Adrenal gland (tissue), 19 donors: ENCODE results near the gene CA5A. TPM values are rescaled to one million over a fixed set of nuclear protein-coding genes. Genes with fewer than 3 reads are reported as not detected.
"Not testable (repeated sequence)": the region's sequence is repeated elsewhere in the genome, so short reads cannot be mapped to it uniquely, and the experiment has no call there.

Experiments used
- DNase-seq, 7 donors: peaks; one replicate each; pipeline ENCODE4 v3.0.0-alpha.2; 2019 to 2020
- H3K27ac ChIP-seq, 5 donors: fragments of 200-600 bp; sonication (generic) in 4 of 5; 1 replicate in 3 of 5; 2 replicates in 2 of 5; pipeline versions ENCODE4 v1.5.1 to v1.8.0; 2016 to 2020; ENCODE audit warnings: mild to moderate bottlenecking in 1 of 5
- H3K27me3 ChIP-seq: fragments of 200-600 bp; 2 replicates; pipeline ENCODE4 v1.8.0; 2021
- H3K36me3 ChIP-seq, 2 donors: fragments of 200-600 bp; replicated peaks in 1 of 2; 1 replicate in 1 of 2; 2 replicates in 1 of 2; pipeline versions ENCODE4 v1.5.1 to v1.8.0; 2018 to 2022
- H3K4me1 ChIP-seq, 2 donors: fragments of 200-600 bp; replicated peaks in 1 of 2; 1 replicate in 1 of 2; 2 replicates in 1 of 2; pipeline versions ENCODE4 v1.5.1 to v1.8.0; 2018 to 2021
- H3K4me3 ChIP-seq, 4 donors: fragments of 200-600 bp; sonication (generic) in 3 of 4; one replicate each; pipeline ENCODE4 v1.5.1; 2016 to 2018
- H3K9me3 ChIP-seq, 3 donors: fragments of 200-600 bp; sonication (generic) in 1 of 3; replicated peaks in 1 of 3; 1 replicate in 2 of 3; 2 replicates in 1 of 3; pipeline versions ENCODE4 v1.5.1 to v1.8.0; 2016 to 2021
- CTCF ChIP-seq, 6 experiments: fragments of 450-650 bp in 4 of 6; fragments of 200-600 bp in 2 of 6; sonication (generic) in 1 of 6; IDR thresholded peaks; 1 replicate in 5 of 6; 2 replicates in 1 of 6; pipeline versions ENCODE4 v1.5.1 to v1.8.0; 2016 to 2021; ENCODE audit warnings: antibody characterized with exemption in 6 of 6, mild to moderate bottlenecking in 2 of 6, moderate library complexity in 1 of 6
- POLR2A ChIP-seq, 2 donors: fragments of 450-650 bp; IDR thresholded peaks; one replicate each; pipeline ENCODE4 v1.6.1; 2017; ENCODE audit warnings: antibody characterized with exemption in 2 of 2, mild to moderate bottlenecking in 2 of 2, moderate library complexity in 1 of 2
- WGBS, 4 donors: extraction: QIAGEN DNeasy Blood & Tissue Kit in 2 of 4; methylation state at CpG; one replicate each; pipeline versions ENCODE4 v1.1.5 to v1.1.7; 2013 to 2017; 5-methylcytosine and 5-hydroxymethylcytosine counted together
- intact Hi-C, 2 donors: fragments of 100-400 bp; cut with DNase I; formaldehyde crosslinking; loops; one replicate each; pipeline versions ENCODE4 v1.14.1 to v1.15.0; 2022 to 2023
- long read RNA-seq, 10 donors: library from polyadenylated mRNA in 3 of 10; unstranded in 2 of 10; stranded (forward) in 1 of 10; transcript quantifications; one replicate each; pipeline ENCODE4 v2.0.0 and lab custom pipeline, GENCODE V29; 2021 to 2026
- polyA plus RNA-seq, 3 donors: library from polyadenylated mRNA; stranded (reverse); fragments of 200-250 nt in 2 of 3; fragments of 350-450 nt in 1 of 3; fragmentation: Illumina TruSeq in 1 of 3; extraction: RNeasy Lipid Tissue Mini Kit (QIAGEN cat#74804) in 1 of 3; gene quantifications; one replicate each; pipeline ENCODE4 v1.2.3, GENCODE V29; 2013 to 2014
- total RNA-seq, 9 donors: library from RNA; depleted of rRNA in 4 of 9; stranded (reverse); fragments of >200 nt in 4 of 9; fragments of 120-200 nt in 1 of 9; fragmentation: NEBNext Ultra II Directional in 1 of 9; extraction: Animal tissue kit (Norgen Biotek cat#: 25700) in 1 of 9; gene quantifications; one replicate each; pipeline versions ENCODE4 v1.1.0 to v1.2.4, GENCODE V29; 2013 to 2023
- donor health status: healthy with polysubstance abuse.
- donor health status: Bipolar disorder and iron deficiency.
- donor health status: DM: yes; HTN: yes; CAD: no.
- donor health status: DM: no; HTN: no; CAD: no.
- donor health status: DM: no; HTN: no; CAD: no.
- donor health status: DM: yes; HTN: yes; CAD: no.

Gene CA5A
- total RNA-seq: under 1 TPM in 2 of 9 donors, not detected in 7; 0.17 to 0.56 TPM
- not detected for polyA plus RNA-seq
- long read RNA-seq, donor 1, partial matches to known transcripts: 0 of 1 reads
- long read RNA-seq, donor 1, other reads (novel, unspliced or antisense): 0 of 1 reads
- long read RNA-seq, donor 2: 0 reads
- long read RNA-seq, donor 3: 0 reads
- long read RNA-seq, donor 4: 0 reads
- long read RNA-seq, donor 5: 0 reads
- long read RNA-seq, donor 6: 0 reads
- long read RNA-seq, donor 7: 0 reads
- long read RNA-seq, donor 8, partial matches to known transcripts: 0 of 1 reads
- long read RNA-seq, donor 8, other reads (novel, unspliced or antisense): 0 of 1 reads
- long read RNA-seq, donor 9: 0 reads
- long read RNA-seq, donor 10: 0 reads

- H3K9me3 ChIP-seq: no peaks in the 10 kb centered on the region
- no peak within 1 kb of the TSS for H3K4me3 ChIP-seq
- H3K36me3 ChIP-seq: no peaks in the 10 kb centered on the region
- TF ChIP-seq CTCF (IDR thresholded peaks at IDR 0.05): no peak
- no peak for TF ChIP-seq POLR2A (IDR thresholded peaks at IDR 0.05)
- intact Hi-C loops: no loop called here
- no peaks in the 10 kb centered on the region for H3K4me1 ChIP-seq
- H3K27ac ChIP-seq: no peak within 1 kb of the TSS
- 86 to 95% (median 89%) methylated on average over 15 of the region's 15 CpGs for WGBS, 4 donors
- no peak for DNase-seq
- H3K27me3 ChIP-seq: no peaks in the 10 kb centered on the region
Measured at GRCh38 chr16:87936375-87937230, at the start of gene CA5A. Gene CA5A (minus strand): TSS chr16:87936529. CDS start chr16:87936450, 79 bp downstream.

DNA sequence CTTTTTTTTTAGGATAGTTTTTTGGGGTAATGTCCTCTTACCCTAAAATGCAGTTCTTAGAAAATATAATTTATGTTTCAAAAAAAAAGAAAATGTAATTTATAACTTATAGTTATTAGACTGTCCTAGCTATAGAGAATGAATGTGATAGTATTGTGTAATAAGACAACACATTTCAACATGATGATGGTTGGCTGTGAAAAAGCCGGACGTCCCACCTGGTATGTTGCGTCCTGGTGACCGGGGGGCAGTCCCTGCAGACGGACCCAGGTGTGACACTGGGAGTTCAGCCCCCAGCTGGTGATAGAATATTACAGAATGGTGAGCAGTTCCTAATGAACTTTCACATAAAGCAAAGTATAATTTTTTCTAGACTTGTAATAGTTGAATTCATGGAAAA lies 49.2 kb upstream of the CA5A start:
- H3K4me1 ChIP-seq, H3K27me3 ChIP-seq, H3K4me3 ChIP-seq, H3K9me3 ChIP-seq, intact Hi-C loops: not testable (repeated sequence)
- 86 to 93% (median 89%) methylated on average over 5 of the region's 5 CpGs for WGBS, 4 donors
- Histone ChIP-seq H3K27ac (peak overlapping the region in 1 of 5 donors; percentile 63), H3K36me3 (peaks cover 0 to 29% of the 10 kb centered on the region in 2 donors)
- peak in 2 of 7 donors; percentile 11 to 35 for DNase-seq

DNA sequence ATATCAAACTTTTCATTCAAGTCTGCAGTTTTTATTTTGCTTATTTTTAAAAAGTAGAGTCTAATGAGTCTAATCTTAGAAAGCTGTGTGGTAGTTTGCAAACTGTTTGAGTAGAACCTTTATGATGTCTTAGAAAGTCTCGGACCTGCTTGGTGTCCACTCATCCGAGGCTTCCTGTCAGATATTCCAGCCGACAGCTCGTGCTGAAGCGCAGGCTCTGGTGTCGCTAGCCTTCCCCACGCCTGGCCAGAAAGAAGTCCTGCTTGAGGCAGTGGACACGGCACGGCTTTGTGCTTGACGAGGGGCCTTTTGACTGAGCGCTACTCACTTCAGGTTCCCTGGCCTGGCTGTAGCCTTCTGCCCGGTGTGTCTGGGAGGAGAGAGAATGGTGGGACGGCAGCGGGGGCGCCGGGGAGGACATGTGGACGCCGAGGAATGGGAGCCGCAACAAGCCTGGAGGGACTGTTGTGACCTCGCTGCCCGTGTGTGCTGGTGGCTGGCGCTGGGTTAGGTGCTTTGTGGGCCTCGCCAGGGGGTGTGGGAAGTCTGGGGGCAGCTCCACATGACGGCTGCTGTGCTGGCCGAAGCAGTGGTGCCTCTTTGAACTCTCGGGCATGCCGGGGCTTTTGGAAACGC lies 48.4 kb upstream of the CA5A start:
- H3K36me3 ChIP-seq: peaks cover 0 to 29% of the 10 kb centered on the region in 2 donors
- peaks cover 0 to 6% of the 10 kb centered on the region in 2 donors for H3K4me1 ChIP-seq
- peak in 2 of 7 donors; percentile 20 to 50 for DNase-seq
- H3K4me3 ChIP-seq: no peak overlapping the region
- no peaks in the 10 kb centered on the region for H3K9me3 ChIP-seq
- no peak overlapping the region for H3K27ac ChIP-seq
- 92 to 94% (median 92%) methylated on average over 21 to 28 of the region's 28 CpGs for WGBS, 4 donors
- H3K27me3 ChIP-seq: no peaks in the 10 kb centered on the region
- TF ChIP-seq POLR2A (IDR thresholded peaks at IDR 0.05): no peak
- TF ChIP-seq CTCF (IDR thresholded peaks at IDR 0.05): no peak
- intact Hi-C loops: loop anchor here in 1 of 2 donors (5.0 kb wide), 1 partner anchor 453 kb away; no protein-coding TSS in a partner anchor

DNA sequence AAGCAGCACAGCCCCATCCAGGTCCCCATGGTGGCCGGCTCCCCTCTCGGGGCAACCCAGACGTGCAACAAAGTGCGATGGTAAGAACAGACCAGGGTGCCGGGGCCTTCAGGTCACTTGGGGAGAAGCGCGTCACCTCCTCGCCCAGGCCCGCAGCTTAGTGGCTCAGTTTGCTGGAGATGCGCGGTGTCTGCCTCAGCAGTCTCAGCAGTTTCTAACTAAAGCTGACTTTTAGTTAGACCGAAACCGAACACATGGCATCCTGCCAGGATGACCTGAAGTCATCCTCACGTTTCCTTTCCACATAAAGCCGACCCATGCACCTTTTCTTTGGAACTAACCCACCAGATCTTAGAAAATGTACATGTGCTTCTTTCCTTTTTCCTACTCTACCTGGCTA lies 47.9 kb upstream of the CA5A start:
- not testable (repeated sequence) for H3K9me3 ChIP-seq, H3K27ac ChIP-seq, H3K27me3 ChIP-seq, H3K4me3 ChIP-seq, H3K4me1 ChIP-seq
- peaks cover 0 to 29% of the 10 kb centered on the region in 2 donors for H3K36me3 ChIP-seq
- DNase-seq: peak in 1 of 7 donors; percentile 61
- intact Hi-C loops: loop anchor here in 1 of 2 donors (5.0 kb wide), 1 partner anchor 453 kb away; no protein-coding TSS in a partner anchor
- 86 to 91% (median 87%) methylated on average over 14 to 15 of the region's 15 CpGs for WGBS, 4 donors

- H3K4me3 ChIP-seq, H3K27ac ChIP-seq, H3K27me3 ChIP-seq, DNase-seq, H3K4me1 ChIP-seq, H3K9me3 ChIP-seq: not testable (repeated sequence)
- peaks cover 0 to 29% of the 10 kb centered on the region in 2 donors for H3K36me3 ChIP-seq
- WGBS, 4 donors: 50 to 66% (median 55%) methylated on average over 7 of the region's 7 CpGs
- intact Hi-C loops: loop anchor here in 1 of 2 donors (5.0 kb wide), 1 partner anchor 454 kb away; no protein-coding TSS in a partner anchor
Measured at GRCh38 chr16:87983737-87984097, 47.4 kb upstream of the CA5A start.
